SJCRH30 (cell line): Measurements from ENCODE around the gene LRP5. TPM values are rescaled to one million over a fixed set of nuclear protein-coding genes. Genes with fewer than 3 reads are reported as not detected.
A peak's percentile ranks its signal among the peaks of the same experiment; 100 is the strongest.
"Not testable (repeated sequence)": the region's sequence is repeated elsewhere in the genome, so short reads cannot be mapped to it uniquely, and the experiment has no call there.

Experiments used
- DNase-seq, 2 experiments: peaks; one replicate each; pipeline ENCODE4 v3.0.0-alpha.2; 2015 to 2020
- H3K27ac ChIP-seq: fragments of 250-450 bp; sonication (Bioruptor Pico); 2 replicates; pipeline ENCODE4 v1.5.1; 2020; ENCODE audit warnings: mild to moderate bottlenecking, moderate library complexity
- H3K27me3 ChIP-seq: fragments of 250-450 bp; sonication (Bioruptor Pico); 2 replicates; pipeline ENCODE4 v1.5.1; 2020; ENCODE audit warnings: mild to moderate bottlenecking, moderate library complexity
- H3K36me3 ChIP-seq: fragments of 250-450 bp; sonication (Bioruptor Pico); 2 replicates; pipeline ENCODE4 v1.5.1; 2020; ENCODE audit warnings: mild to moderate bottlenecking, moderate library complexity
- H3K4me1 ChIP-seq: fragments of 250-450 bp; sonication (Bioruptor Pico); 2 replicates; pipeline ENCODE4 v1.5.1; 2020; ENCODE audit warnings: mild to moderate bottlenecking, moderate library complexity
- H3K4me3 ChIP-seq: fragments of 250-450 bp; sonication (Bioruptor Pico); 2 replicates; pipeline ENCODE4 v1.5.1; 2020; ENCODE audit warnings: mild to moderate bottlenecking, moderate library complexity
- H3K9me3 ChIP-seq: fragments of 250-450 bp; sonication (Bioruptor Pico); replicated peaks from 2 replicates; pipeline ENCODE4 v1.5.1; 2020; ENCODE audit warnings: mild to moderate bottlenecking, moderate library complexity
- total RNA-seq: library from RNA; depleted of rRNA; stranded (reverse); fragments of >200 nt; shearing (Covaris generic); gene quantifications from 2 replicates; pipeline ENCODE4 v1.2.3, GENCODE V29; 2014

The LRP5 gene
- total RNA-seq, 1 experiment from 2014 or later = 46.5 TPM

DNA sequence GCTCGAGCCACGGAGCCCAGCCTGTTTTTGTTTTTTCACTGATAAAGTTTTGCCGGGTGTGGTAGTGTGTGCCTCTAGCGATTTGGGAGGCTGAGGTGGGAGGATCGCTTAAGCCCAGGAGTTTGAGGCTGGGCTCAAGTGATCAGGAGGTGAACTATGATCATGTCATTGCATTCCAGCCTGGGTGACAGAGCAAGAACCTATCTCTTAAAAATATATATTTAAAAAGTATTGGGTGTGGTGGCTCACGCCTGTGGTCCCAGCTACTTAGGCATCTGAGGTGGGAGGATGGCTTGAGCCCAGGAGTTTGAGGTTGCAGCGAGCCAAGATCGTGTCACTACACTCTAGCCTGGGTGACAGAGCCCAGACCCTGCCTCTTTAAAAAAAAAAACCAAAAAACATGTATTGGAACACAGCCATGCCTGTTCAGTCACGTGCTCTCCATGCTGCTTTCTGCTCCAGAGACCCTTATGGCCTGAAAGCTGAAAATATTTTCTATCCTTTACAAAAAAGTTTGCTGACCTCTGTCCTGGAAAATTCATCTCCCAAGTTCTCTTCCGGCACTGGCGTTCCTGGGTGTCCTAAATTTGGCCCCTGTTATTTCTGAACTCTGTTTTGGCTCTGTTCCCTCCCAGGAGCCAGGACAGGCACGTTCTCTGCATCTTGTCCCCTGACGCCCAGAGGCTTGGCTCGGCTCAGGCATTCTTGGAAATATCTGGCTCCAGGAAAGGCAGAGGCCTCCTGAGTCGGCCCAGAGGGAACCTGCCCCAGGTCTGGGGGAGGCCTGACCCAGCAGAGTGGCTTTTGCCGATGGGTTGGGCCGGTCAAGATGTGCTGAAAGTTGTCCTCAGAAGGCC is 86.8 kb downstream of the LRP5 start:
- no peak for DNase-seq
- Histone ChIP-seq H3K9me3 (no peaks in the 10 kb centered on the region), H3K27me3 (no peaks in the 10 kb centered on the region), H3K4me3 (no peak overlapping the region), H3K36me3 (peaks cover 24% of the 10 kb centered on the region), H3K4me1 (peaks cover 38% of the 10 kb centered on the region), H3K27ac (0 out of 2 replicates have a peak overlapping the region, but pooled peaks have one; percentile 16)

DNA sequence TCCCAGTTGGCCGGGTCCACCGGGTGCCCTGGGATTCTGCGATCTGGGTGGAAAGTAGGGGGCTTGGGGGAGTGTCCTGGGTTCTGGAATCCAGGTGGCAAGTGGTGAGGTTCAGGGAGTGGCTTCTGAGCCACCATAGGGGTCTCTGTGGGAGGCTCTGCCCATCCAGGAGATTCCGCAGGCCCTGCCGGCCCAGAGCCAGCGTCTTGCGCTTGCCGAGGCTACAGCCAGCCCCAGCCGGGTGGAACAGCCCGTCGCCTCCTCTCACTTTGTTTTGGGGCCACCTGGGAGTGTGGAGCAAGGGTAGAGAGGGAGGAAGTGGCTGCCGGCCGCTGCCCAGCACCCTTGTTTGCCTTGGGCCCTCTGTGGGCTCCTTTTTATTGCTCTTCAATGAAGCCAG is 87.5 kb downstream of the LRP5 start:
- no peaks in the 10 kb centered on the region for H3K9me3 ChIP-seq
- peaks cover 38% of the 10 kb centered on the region for H3K4me1 ChIP-seq
- peaks cover 19% of the 10 kb centered on the region for H3K36me3 ChIP-seq
- H3K27ac ChIP-seq = no peak overlapping the region
- no peaks in the 10 kb centered on the region for H3K27me3 ChIP-seq
- H3K4me3 ChIP-seq = no peak overlapping the region
- DNase-seq = no peak

DNA sequence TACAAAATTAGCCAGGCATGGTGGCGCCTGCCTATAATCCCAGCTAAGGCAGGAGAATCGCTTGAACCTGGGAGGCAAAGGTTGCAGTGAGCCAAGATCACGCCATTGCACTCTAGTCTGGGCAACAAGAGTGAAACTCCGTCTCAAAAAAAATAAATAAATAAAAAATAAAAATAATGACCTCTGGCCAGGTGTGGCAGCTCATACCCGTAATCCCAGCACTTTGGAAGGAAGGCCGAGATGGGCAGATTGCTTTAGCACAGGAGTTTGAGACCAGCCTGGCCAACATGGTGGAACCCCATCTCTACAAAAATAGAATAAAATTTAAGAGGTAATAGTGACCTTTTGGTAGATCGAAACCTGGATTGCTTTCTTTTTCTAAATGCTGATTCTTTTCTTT is 88.2 kb downstream of the LRP5 start:
- not testable (repeated sequence) for H3K27me3 ChIP-seq, H3K27ac ChIP-seq, DNase-seq, H3K9me3 ChIP-seq, H3K4me3 ChIP-seq
- Histone ChIP-seq H3K36me3 (peaks cover 19% of the 10 kb centered on the region), H3K4me1 (peaks cover 34% of the 10 kb centered on the region)

DNA sequence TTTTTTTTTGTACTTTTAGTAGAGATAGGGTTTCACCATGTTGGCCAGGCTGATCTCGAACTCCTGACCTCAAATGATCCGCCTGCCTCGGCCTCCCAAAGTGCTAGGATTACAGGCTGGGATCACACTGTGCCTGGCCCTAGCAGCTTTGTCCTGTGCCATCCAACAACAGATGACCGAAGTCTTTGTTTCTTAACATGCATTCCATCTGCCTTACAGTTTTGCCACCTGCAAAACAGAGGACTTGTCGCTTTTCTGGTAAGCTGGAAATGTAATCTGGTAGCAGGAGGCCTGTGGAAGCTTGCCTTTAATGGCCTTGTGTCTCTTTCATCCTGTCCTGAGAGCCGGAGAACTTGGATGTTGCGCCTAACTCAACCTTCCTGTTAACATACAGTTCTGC is 89.5 kb downstream of the LRP5 start:
- no peak overlapping the region for H3K27ac ChIP-seq
- H3K9me3 ChIP-seq = no peaks in the 10 kb centered on the region
- H3K36me3 ChIP-seq = peaks cover 22% of the 10 kb centered on the region
- no peak overlapping the region for H3K4me3 ChIP-seq
- H3K27me3 ChIP-seq = no peaks in the 10 kb centered on the region
- no peak for DNase-seq
- H3K4me1 ChIP-seq = peaks cover 25% of the 10 kb centered on the region

DNA sequence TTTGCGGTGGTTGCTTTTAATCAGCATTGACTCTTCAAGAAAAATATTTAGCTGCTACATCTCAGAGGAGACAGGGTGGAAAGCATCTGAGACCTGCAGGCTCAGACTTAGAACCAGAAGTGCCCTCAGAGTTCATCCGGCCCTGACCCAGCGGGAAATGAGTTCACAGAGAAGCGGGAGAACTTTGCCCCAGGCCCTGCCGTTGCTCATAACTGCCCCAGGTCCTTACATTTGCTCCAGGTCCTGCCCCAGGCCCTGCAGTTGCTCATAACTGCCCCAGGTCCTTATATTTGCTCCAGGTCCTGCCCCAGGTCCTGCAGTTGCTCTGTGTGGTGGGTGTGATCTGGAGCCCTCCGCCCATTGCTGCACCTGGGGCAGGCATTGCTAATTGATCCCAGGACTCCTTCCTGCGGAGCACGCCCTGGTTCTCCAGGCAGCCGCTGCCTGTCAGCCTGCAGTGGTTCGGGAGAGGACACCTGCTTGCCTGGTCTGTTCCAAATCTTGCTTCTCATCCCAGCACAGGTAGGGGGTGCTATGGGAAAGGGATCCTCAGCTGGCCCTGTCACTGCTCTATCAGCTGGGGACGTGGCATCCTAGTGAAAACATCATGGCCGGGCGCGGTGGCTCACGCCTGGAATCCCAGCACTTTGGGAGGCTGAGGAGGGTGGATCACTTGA is 90.1 kb downstream of the LRP5 start:
- DNase-seq = no peak
- Histone ChIP-seq H3K27me3 (no peaks in the 10 kb centered on the region), H3K4me1 (peaks cover 19% of the 10 kb centered on the region), H3K27ac (no peak overlapping the region), H3K9me3 (no peaks in the 10 kb centered on the region), H3K36me3 (peaks cover 22% of the 10 kb centered on the region), H3K4me3 (no peak overlapping the region)

DNA sequence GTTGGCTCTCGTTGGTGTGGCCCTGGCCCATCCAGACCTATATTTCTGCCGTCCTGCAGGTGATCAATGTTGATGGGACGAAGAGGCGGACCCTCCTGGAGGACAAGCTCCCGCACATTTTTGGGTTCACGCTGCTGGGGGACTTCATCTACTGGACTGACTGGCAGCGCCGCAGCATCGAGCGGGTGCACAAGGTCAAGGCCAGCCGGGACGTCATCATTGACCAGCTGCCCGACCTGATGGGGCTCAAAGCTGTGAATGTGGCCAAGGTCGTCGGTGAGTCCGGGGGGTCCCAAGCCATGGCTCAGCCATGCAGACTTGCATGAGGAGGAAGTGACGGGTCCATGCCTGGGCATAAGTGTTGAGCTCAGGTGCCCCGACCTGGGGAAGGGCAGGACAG is 91.0 kb downstream of the LRP5 start:
- no peak overlapping the region for H3K27ac ChIP-seq
- DNase-seq = no peak
- H3K36me3 ChIP-seq = peaks cover 28% of the 10 kb centered on the region
- H3K4me1 ChIP-seq = peaks cover 9% of the 10 kb centered on the region
- H3K27me3 ChIP-seq = no peaks in the 10 kb centered on the region
- no peak overlapping the region for H3K4me3 ChIP-seq
- no peaks in the 10 kb centered on the region for H3K9me3 ChIP-seq

DNA sequence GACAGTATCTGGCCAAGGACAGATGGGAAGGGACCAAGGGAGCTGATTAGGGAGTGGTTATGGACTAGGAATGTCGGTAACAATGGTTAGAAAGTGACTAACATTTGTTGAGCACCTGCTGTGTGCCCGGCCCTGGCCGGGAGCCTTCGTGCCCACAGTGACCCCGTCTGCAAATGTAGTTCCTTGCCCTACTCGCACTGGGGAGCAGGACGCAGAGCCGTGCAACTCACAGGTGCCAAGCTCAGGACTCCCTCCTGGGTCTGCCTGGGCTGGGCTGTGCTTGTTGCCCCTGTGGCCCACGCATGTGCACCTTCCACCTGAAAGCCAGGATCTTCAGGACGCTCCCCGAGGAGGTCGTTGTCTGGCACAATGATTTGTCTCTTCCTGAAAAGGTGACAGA is 91.4 kb downstream of the LRP5 start:
- H3K9me3 ChIP-seq = no peaks in the 10 kb centered on the region
- H3K4me3 ChIP-seq = no peak overlapping the region
- H3K36me3 ChIP-seq = peaks cover 31% of the 10 kb centered on the region
- DNase-seq = no peak
- peaks cover 5% of the 10 kb centered on the region for H3K4me1 ChIP-seq
- no peak overlapping the region for H3K27ac ChIP-seq
- no peaks in the 10 kb centered on the region for H3K27me3 ChIP-seq

DNA sequence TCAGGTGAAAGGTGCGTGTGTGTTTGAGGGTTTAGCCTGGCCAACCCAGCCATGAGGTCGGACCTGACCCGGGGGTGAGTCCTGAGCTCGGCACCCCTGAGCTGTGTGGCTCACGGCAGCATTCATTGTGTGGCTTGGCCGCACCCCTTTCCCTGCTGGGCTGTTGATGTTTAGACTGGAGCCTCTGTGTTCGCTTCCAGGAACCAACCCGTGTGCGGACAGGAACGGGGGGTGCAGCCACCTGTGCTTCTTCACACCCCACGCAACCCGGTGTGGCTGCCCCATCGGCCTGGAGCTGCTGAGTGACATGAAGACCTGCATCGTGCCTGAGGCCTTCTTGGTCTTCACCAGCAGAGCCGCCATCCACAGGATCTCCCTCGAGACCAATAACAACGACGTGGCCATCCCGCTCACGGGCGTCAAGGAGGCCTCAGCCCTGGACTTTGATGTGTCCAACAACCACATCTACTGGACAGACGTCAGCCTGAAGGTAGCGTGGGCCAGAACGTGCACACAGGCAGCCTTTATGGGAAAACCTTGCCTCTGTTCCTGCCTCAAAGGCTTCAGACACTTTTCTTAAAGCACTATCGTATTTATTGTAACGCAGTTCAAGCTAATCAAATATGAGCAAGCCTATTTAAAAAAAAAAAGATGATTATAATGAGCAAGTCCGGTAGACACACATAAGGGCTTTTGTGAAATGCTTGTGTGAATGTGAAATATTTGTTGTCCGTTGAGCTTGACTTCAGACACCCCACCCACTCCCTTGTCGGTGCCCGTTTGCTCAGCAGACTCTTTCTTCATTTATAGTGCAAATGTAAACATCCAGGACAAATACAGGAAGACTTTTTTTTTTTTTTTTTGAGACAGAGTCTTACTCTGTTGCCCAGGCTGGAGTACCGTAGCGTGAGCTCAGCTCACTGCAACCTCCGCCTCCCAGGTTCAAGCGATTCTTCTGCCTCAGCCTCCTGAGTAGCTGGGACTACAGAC is 94.2 kb downstream of the LRP5 start:
- Histone ChIP-seq H3K9me3 (no peaks in the 10 kb centered on the region), H3K27ac (no peak overlapping the region), H3K27me3 (no peaks in the 10 kb centered on the region), H3K4me1 (peaks cover 11% of the 10 kb centered on the region), H3K36me3 (peaks cover 49% of the 10 kb centered on the region), H3K4me3 (no peak overlapping the region)
- DNase-seq = no peak

DNA sequence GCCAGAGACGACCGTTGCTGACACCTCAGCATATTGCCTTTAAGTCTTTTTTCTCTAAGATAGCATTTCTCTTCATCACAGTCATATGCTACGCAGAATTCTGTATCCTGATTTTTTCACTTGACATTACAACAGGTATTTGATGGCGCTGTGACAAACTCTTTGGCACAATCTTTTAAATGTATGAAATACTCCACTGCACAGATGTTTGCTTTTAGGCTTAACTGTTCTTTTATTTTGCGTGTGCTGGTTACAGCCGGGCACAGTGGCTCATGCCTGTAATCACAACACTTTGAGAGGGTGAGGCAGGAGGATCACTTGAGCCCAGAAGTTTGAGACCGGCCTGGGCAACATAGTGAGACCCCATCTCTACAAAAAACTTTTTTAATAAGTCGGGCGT is 96.1 kb downstream of the LRP5 start:
- no peak overlapping the region for H3K27ac ChIP-seq
- peaks cover 26% of the 10 kb centered on the region for H3K4me1 ChIP-seq
- no peaks in the 10 kb centered on the region for H3K27me3 ChIP-seq
- no peaks in the 10 kb centered on the region for H3K9me3 ChIP-seq
- H3K36me3 ChIP-seq = peaks cover 48% of the 10 kb centered on the region
- no peak overlapping the region for H3K4me3 ChIP-seq
- DNase-seq = no peak

DNA sequence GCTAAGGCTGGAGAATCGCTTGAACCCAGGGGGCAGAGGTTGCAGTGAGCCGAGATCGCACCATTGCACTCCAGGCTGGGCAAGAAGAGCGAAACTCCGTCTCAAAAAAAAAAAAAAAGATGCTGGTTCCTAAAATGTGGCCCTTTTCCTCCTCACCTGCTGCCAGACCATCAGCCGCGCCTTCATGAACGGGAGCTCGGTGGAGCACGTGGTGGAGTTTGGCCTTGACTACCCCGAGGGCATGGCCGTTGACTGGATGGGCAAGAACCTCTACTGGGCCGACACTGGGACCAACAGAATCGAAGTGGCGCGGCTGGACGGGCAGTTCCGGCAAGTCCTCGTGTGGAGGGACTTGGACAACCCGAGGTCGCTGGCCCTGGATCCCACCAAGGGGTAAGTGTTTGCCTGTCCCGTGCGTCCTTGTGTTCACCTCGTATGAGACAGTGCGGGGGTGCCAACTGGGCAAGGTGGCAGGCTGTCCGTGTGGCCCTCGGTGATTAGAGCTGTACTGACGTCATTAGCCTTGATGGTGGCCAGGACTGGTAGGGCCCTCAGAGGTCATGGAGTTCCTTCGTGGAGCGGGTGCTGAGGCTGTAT is 97.5 kb downstream of the LRP5 start:
- H3K4me1 ChIP-seq = peaks cover 26% of the 10 kb centered on the region
- no peak overlapping the region for H3K4me3 ChIP-seq
- peaks cover 59% of the 10 kb centered on the region for H3K36me3 ChIP-seq

DNA sequence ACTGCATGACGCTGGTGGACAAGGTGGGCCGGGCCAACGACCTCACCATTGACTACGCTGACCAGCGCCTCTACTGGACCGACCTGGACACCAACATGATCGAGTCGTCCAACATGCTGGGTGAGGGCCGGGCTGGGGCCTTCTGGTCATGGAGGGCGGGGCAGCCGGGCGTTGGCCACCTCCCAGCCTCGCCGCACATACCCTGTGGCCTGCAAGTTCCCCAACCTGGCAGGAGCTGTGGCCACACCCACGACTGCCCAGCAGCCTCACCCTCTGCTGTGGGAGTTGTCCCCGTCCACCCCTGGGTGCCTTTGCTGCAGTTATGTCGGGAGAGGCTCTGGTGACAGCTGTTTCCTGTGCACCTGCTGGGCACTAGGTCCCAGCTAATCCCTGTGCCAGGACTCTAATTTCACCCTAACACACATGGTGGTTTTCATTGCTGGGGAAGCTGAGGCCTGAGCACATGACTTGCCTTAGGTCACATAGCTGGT is 99.2 kb downstream of the LRP5 start:
- H3K27ac ChIP-seq = peak overlapping the region; percentile 73
- H3K4me1 ChIP-seq = peaks cover 26% of the 10 kb centered on the region
- H3K4me3 ChIP-seq = no peak overlapping the region
- peak; percentile 86 to 91 for DNase-seq
- peaks cover 66% of the 10 kb centered on the region for H3K36me3 ChIP-seq
- H3K9me3 ChIP-seq = no peaks in the 10 kb centered on the region
- no peaks in the 10 kb centered on the region for H3K27me3 ChIP-seq

More for the DNA sequence above, 97.5 kb downstream of the LRP5 start:
- Histone ChIP-seq H3K27me3 (no peaks in the 10 kb centered on the region), H3K9me3 (no peaks in the 10 kb centered on the region), H3K27ac (no peak overlapping the region)
- DNase-seq = no peak

DNA sequence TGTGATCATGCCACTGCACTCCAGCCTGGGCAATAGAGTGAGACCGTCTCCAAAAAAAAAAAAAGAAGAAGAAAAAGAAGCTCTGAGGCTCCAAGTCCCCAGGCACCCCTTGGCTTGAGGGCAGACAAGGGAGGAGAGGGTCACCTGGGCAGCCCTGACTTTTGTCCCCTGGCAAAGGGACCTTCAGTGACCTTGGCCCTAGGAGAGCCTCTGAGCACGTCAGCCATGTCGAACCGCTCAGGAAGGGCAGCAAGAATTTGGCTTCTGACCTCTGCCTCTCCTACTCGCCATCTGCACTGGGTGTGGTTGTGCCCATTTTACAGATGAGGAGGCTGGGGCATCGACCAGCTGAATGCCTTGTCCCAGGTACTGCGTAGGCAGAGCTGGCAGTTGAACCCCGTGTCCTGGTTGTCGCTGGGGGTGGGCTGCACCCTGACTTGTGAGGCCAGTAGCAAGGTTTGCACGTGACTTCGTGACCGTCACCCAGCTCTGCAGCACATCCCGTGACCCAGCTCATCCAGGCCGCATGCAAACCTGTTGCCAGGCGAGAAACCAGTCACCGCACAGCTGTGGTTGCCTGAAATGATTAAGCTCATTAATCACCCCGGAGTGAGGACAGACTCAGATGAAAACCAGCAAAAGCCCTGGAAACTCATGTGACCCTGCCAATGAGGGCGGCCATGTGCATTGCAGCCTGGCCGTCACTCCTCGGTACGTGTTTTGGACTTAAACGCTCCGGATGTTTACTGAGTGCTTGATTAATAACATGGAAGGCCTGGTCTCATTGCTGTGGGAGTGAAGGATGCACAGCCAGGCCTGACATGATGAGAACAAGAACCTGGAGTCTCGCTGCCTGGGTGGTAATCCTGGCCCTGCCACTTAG is 100.4 kb downstream of the LRP5 start:
- Histone ChIP-seq H3K4me3 (no peak overlapping the region), H3K36me3 (peaks cover 69% of the 10 kb centered on the region), H3K4me1 (peaks cover 26% of the 10 kb centered on the region), H3K27me3 (no peaks in the 10 kb centered on the region), H3K9me3 (no peaks in the 10 kb centered on the region), H3K27ac (no peak overlapping the region; the same call in 1 of the 2 replicates)
- no peak for DNase-seq

DNA sequence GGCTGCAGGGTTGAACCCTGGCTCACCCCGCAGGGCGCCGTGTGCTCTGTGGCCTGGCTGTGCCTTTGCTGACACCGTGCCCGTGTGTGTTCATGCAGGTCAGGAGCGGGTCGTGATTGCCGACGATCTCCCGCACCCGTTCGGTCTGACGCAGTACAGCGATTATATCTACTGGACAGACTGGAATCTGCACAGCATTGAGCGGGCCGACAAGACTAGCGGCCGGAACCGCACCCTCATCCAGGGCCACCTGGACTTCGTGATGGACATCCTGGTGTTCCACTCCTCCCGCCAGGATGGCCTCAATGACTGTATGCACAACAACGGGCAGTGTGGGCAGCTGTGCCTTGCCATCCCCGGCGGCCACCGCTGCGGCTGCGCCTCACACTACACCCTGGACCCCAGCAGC is 101.2 kb downstream of the LRP5 start:
- H3K4me1 ChIP-seq = peaks cover 26% of the 10 kb centered on the region
- no peaks in the 10 kb centered on the region for H3K9me3 ChIP-seq
- no peak for DNase-seq
- peaks cover 67% of the 10 kb centered on the region for H3K36me3 ChIP-seq
- H3K27ac ChIP-seq = no peak overlapping the region
- no peak overlapping the region for H3K4me3 ChIP-seq
- no peaks in the 10 kb centered on the region for H3K27me3 ChIP-seq
